Measurements from ENCODE around the gene OFD1.

Gene OFD1

DNA sequence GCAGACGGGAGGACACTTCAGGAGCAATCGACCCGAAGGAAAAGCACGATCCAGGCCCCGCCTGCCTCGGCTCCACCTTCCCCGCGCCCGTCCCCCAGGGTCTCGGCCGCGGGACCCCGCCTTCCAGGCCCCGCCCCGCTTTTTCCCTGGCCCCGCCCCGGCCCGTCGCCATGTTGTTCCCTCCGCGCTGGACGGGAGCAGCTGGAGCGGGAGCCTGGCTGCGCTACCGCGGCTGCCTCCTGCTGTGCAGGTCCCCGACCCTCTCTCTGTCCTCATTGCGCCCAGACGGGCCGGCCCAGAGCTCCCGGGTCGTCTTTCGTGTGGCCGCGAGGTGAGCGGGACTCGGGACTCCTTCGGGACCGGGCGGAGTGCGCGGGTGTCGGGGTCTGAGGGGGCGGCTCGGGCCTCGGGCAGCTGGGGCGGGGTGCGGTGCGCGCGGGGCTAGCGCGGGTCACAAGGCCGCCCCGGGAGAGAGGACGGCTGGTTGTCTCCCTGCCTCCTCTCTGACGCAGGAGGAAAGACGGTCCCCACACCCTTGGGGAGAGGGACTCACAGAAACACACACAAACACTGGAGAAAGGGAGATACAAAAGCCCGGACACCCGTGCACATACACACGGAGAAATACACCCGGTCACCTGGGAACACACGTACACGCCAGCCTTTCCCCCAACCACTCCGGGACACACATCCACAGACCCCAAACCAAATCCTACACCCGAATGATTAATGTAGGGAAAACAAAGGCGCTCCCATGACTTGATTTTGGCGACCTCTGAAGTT lies 45.4 kb upstream of the OFD1 start, which contains the start of gene RAB9A:
Gene RAB9A (plus strand): TSS at position 171 of the 783 bp plus-strand sequence. CDS start 19,619 bp downstream, outside the sequence.
- Histone ChIP-seq H3K23ac (ENCODE audit: low read length) (no peak within 1 kb of the TSS), H3K79me2 (ENCODE audit: control insufficient read depth, insufficient read depth, low read length, poor library complexity) (peaks cover 10% of the 10 kb centered on the region), H3K4me1 (ENCODE audit: control insufficient read depth in 1 of 2, insufficient read depth in 2 of 2, low read length in 2 of 2) (peaks cover 0 to 5% of the 10 kb centered on the region in 2 experiments), H3K79me1 (ENCODE audit: low read length) (peaks cover 8% of the 10 kb centered on the region), H4K8ac (ENCODE audit: low read depth, low read length) (peak within 1 kb of the TSS; percentile 84), H3K36me3 (ENCODE audit: control insufficient read depth in 1 of 2, insufficient read depth in 2 of 2, low read length in 2 of 2) (no peaks in the 10 kb centered on the region), H3K9ac (ENCODE audit: low read length) (peak within 1 kb of the TSS; percentile 86), H2AK5ac (ENCODE audit: low read length) (peak within 1 kb of the TSS; percentile 73), H2BK5ac (ENCODE audit: low read depth, low read length, poor library complexity) (peak within 1 kb of the TSS; percentile 88), H3K4me2 (ENCODE audit: low read length) (peak within 1 kb of the TSS; percentile 73), H3K14ac (ENCODE audit: low read length) (peak within 1 kb of the TSS; percentile 93), H3K27me3 (ENCODE audit: insufficient read depth, low read length) (no peaks in the 10 kb centered on the region), H3K4ac (ENCODE audit: low read depth, low read length) (peak within 1 kb of the TSS; percentile 95), H3K18ac (ENCODE audit: low read length) (peak within 1 kb of the TSS; percentile 96), H2AFZ (ENCODE audit: insufficient read depth, low read length, poor library complexity) (no peak within 1 kb of the TSS), H2BK12ac (ENCODE audit: low read length) (peak within 1 kb of the TSS; percentile 59), H4K12ac (ENCODE audit: low read depth, low read length) (peak within 1 kb of the TSS; percentile 88), H3K27ac (ENCODE audit: low read depth, low read length) (peak within 1 kb of the TSS; percentile 97), H3K9me3 (ENCODE audit: insufficient read depth, low read depth, low read length) (no peaks in the 10 kb centered on the region), H4K91ac (ENCODE audit: low read depth, low read length) (peak within 1 kb of the TSS; percentile 88), H2BK120ac (ENCODE audit: insufficient read depth, low read length, poor library complexity) (peak within 1 kb of the TSS; percentile 93), H3K4me3 (ENCODE audit: low read depth, low read length) (peak within 1 kb of the TSS; percentile 84)
- WGBS (ENCODE audit: extremely low coverage, insufficient coverage, insufficient read length): no CpG with 5 or more reads among the region's 68 CpGs
- DNase-seq: peak; percentile 49 to 78

- Histone ChIP-seq H3K79me2 (ENCODE audit: control insufficient read depth, insufficient read depth, low read length, poor library complexity) (peaks cover 12% of the 10 kb centered on the region), H2AFZ (ENCODE audit: insufficient read depth, low read length, poor library complexity) (no peak overlapping the region), H4K91ac (ENCODE audit: low read depth, low read length) (peak overlapping the region; percentile 88), H3K4me3 (ENCODE audit: low read depth, low read length) (peak overlapping the region; percentile 84), H4K12ac (ENCODE audit: low read depth, low read length) (no peak overlapping the region), H2BK12ac (ENCODE audit: low read length) (no peak overlapping the region), H3K9ac (ENCODE audit: low read length) (peak overlapping the region; percentile 86), H3K18ac (ENCODE audit: low read length) (peak overlapping the region; percentile 96), H2AK5ac (ENCODE audit: low read length) (peak overlapping the region; percentile 73), H3K23ac (ENCODE audit: low read length) (no peak overlapping the region), H3K79me1 (ENCODE audit: low read length) (peaks cover 8% of the 10 kb centered on the region), H4K8ac (ENCODE audit: low read depth, low read length) (peak overlapping the region; percentile 84), H3K27me3 (ENCODE audit: insufficient read depth, low read length) (no peaks in the 10 kb centered on the region), H3K36me3 (ENCODE audit: control insufficient read depth in 1 of 2, insufficient read depth in 2 of 2, low read length in 2 of 2) (peaks cover 0 to 1% of the 10 kb centered on the region in 2 experiments), H2BK5ac (ENCODE audit: low read depth, low read length, poor library complexity) (peak overlapping the region; percentile 88), H3K4me2 (ENCODE audit: low read length) (peak overlapping the region; percentile 64), H3K4me1 (ENCODE audit: control insufficient read depth in 1 of 2, insufficient read depth in 2 of 2, low read length in 2 of 2) (peaks cover 4 to 9% of the 10 kb centered on the region in 2 experiments), H3K27ac (ENCODE audit: low read depth, low read length) (peak overlapping the region; percentile 97), H3K9me3 (ENCODE audit: insufficient read depth, low read depth, low read length) (no peaks in the 10 kb centered on the region), H3K14ac (ENCODE audit: low read length) (peak overlapping the region; percentile 93), H3K4ac (ENCODE audit: low read depth, low read length) (peak overlapping the region; percentile 55), H2BK120ac (ENCODE audit: insufficient read depth, low read length, poor library complexity) (peak overlapping the region; percentile 93)
- WGBS (ENCODE audit: extremely low coverage, insufficient coverage, insufficient read length): no CpG with 5 or more reads among the region's 16 CpGs
- peak; percentile 8 to 61 for DNase-seq
Measured at GRCh38 chrX:13689741-13690211, 44.8 kb upstream of the OFD1 start.

- H3K14ac ChIP-seq (ENCODE audit: low read length): no peak overlapping the region
- H3K18ac ChIP-seq (ENCODE audit: low read length): no peak overlapping the region
Measured at GRCh38 chrX:13690836-13691235, 43.7 kb upstream of the OFD1 start.

GRCh38 chrX:13691841-13692371 lies 42.6 kb upstream of the OFD1 start:
- DNase-seq: peak in 1 of 2 donors; percentile 33
- Histone ChIP-seq H3K4me2 (ENCODE audit: low read length) (no peak overlapping the region), H3K9me3 (ENCODE audit: insufficient read depth, low read depth, low read length) (no peaks in the 10 kb centered on the region), H3K36me3 (ENCODE audit: control insufficient read depth in 1 of 2, insufficient read depth in 2 of 2, low read length in 2 of 2) (peaks cover 0 to 3% of the 10 kb centered on the region in 2 experiments), H3K23ac (ENCODE audit: low read length) (no peak overlapping the region), H4K8ac (ENCODE audit: low read depth, low read length) (no peak overlapping the region), H3K9ac (ENCODE audit: low read length) (no peak overlapping the region), H2AFZ (ENCODE audit: insufficient read depth, low read length, poor library complexity) (no peak overlapping the region), H3K4ac (ENCODE audit: low read depth, low read length) (peak overlapping the region; percentile 62), H3K14ac (ENCODE audit: low read length) (no peak overlapping the region), H2BK120ac (ENCODE audit: insufficient read depth, low read length, poor library complexity) (no peak overlapping the region), H3K27me3 (ENCODE audit: insufficient read depth, low read length) (no peaks in the 10 kb centered on the region), H2AK5ac (ENCODE audit: low read length) (no peak overlapping the region), H3K27ac (ENCODE audit: low read depth, low read length) (peak overlapping the region; percentile 9), H2BK5ac (ENCODE audit: low read depth, low read length, poor library complexity) (no peak overlapping the region), H3K4me3 (ENCODE audit: low read depth, low read length) (no peak overlapping the region), H2BK12ac (ENCODE audit: low read length) (no peak overlapping the region), H3K18ac (ENCODE audit: low read length) (no peak overlapping the region), H4K12ac (ENCODE audit: low read depth, low read length) (no peak overlapping the region), H3K79me1 (ENCODE audit: low read length) (peaks cover 8% of the 10 kb centered on the region), H3K79me2 (ENCODE audit: control insufficient read depth, insufficient read depth, low read length, poor library complexity) (peaks cover 16% of the 10 kb centered on the region), H4K91ac (ENCODE audit: low read depth, low read length) (no peak overlapping the region), H3K4me1 (ENCODE audit: control insufficient read depth in 1 of 2, insufficient read depth in 2 of 2, low read length in 2 of 2) (peaks cover 7 to 12% of the 10 kb centered on the region in 2 experiments)
- no CpG with 5 or more reads among the region's 7 CpGs for WGBS (ENCODE audit: extremely low coverage, insufficient coverage, insufficient read length)

More at GRCh38 chrX:13690836-13691235, 43.7 kb upstream of the OFD1 start:
- Histone ChIP-seq H2BK5ac (ENCODE audit: low read depth, low read length, poor library complexity) (no peak overlapping the region), H4K8ac (ENCODE audit: low read depth, low read length) (no peak overlapping the region), H4K12ac (ENCODE audit: low read depth, low read length) (no peak overlapping the region), H3K9me3 (ENCODE audit: insufficient read depth, low read depth, low read length) (no peaks in the 10 kb centered on the region), H3K4ac (ENCODE audit: low read depth, low read length) (peak overlapping the region; percentile 83), H3K9ac (ENCODE audit: low read length) (no peak overlapping the region), H3K27me3 (ENCODE audit: insufficient read depth, low read length) (no peaks in the 10 kb centered on the region), H3K4me1 (ENCODE audit: control insufficient read depth in 1 of 2, insufficient read depth in 2 of 2, low read length in 2 of 2) (peaks cover 7 to 12% of the 10 kb centered on the region in 2 experiments), H3K36me3 (ENCODE audit: control insufficient read depth in 1 of 2, insufficient read depth in 2 of 2, low read length in 2 of 2) (peaks cover 0 to 3% of the 10 kb centered on the region in 2 experiments), H3K79me2 (ENCODE audit: control insufficient read depth, insufficient read depth, low read length, poor library complexity) (peaks cover 16% of the 10 kb centered on the region), H3K23ac (ENCODE audit: low read length) (no peak overlapping the region), H2BK120ac (ENCODE audit: insufficient read depth, low read length, poor library complexity) (no peak overlapping the region), H3K79me1 (ENCODE audit: low read length) (peaks cover 8% of the 10 kb centered on the region), H4K91ac (ENCODE audit: low read depth, low read length) (no peak overlapping the region), H2AFZ (ENCODE audit: insufficient read depth, low read length, poor library complexity) (no peak overlapping the region), H3K4me3 (ENCODE audit: low read depth, low read length) (no peak overlapping the region), H2BK12ac (ENCODE audit: low read length) (no peak overlapping the region), H3K27ac (ENCODE audit: low read depth, low read length) (peak overlapping the region; percentile 10), H3K4me2 (ENCODE audit: low read length) (peak overlapping the region; percentile 64), H2AK5ac (ENCODE audit: low read length) (no peak overlapping the region)
- no CpG with 5 or more reads among the region's 3 CpGs for WGBS (ENCODE audit: extremely low coverage, insufficient coverage, insufficient read length)
- DNase-seq: peak in 1 of 2 donors; percentile 47
